ENCODE data around the gene ECT2. TPM values are rescaled to one million over a fixed set of nuclear protein-coding genes. Genes with fewer than 3 reads are reported as not detected.
"Not testable (repeated sequence)": the region's sequence is repeated elsewhere in the genome, so short reads cannot be mapped to it uniquely, and the experiment has no call there.

Gene ECT2
- total and polyA plus RNA-seq, 7 experiments from 2014 or later = 1.3 to 41.2 (median 1.9) TPM

DNA sequence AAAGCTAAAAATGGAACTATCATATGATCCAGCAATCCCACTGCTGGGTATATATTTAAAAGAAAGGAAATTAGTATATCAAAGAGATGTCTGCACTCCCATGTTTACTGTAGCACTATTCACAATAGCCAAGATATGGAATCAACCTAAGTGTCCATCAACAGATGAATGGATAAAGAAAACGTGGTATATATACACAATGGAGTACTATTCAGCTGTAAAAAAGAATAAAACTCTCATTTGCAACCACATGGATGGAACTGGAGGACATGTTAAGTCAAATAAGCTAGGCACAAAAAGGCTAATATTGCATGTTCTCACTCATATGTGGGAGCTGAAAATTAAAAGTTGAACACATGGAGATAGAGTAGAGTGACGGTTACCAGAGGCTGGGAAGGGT, 76.7 kb downstream of the ECT2 start:
- H3K27ac ChIP-seq (ENCODE audit: low read depth, low read length); POLR2A ChIA-PET; H3K4me3 Mint-ChIP-seq; H3K4me1 Mint-ChIP-seq; intact Hi-C loops (cut with micrococcal nuclease); CTCF ChIA-PET; H3K4me1 ChIP-seq (ENCODE audit: control insufficient read depth in 2 of 2, insufficient read depth in 2 of 2, low read length in 2 of 2); ATAC-seq; H3K9me3 ChIP-seq (ENCODE audit: control insufficient read depth in 2 of 3, low read length in 3 of 3); H3K36me3 ChIP-seq (ENCODE audit: control insufficient read depth in 2 of 3, insufficient read depth in 3 of 3, low read length in 3 of 3); H3K27me3 Mint-ChIP-seq; DNase-seq; H3K27me3 ChIP-seq (ENCODE audit: control insufficient read depth in 2 of 2, insufficient read depth in 2 of 2, low read length in 2 of 2); H3K27ac Mint-ChIP-seq; H3K4me3 ChIP-seq (ENCODE audit: low read length): not testable (repeated sequence)
- peaks cover 0 to 22% (median 5%) of the 10 kb centered on the region in 5 donors for H3K36me3 Mint-ChIP-seq
- peaks cover 2 to 20% (median 7%) of the 10 kb centered on the region in 11 donors for H3K9me3 Mint-ChIP-seq

DNA sequence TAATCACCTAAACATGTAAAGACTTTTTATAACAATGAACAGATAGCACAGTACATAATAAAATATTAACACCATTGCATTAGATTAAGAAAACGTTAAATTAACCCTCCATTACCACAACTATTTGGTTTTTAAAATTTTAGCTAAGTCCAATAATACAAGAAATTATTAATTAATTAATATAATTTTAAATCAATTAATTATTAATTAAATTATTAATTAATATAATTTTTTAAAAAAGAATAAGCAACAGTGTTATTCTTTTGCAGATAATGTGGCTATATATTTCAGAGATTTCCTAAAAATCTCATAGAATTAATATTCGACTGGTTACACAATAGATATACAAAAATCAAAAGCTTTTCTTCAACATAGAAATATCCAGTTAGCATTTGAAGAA, 82.5 kb downstream of the ECT2 start:
- intact Hi-C loops (cut with micrococcal nuclease) = no loop called here
- Mint-ChIP-seq H3K27me3 (peaks cover 5 to 13% (median 10%) of the 10 kb centered on the region in 5 donors), H3K4me3 (no peak overlapping the region), H3K36me3 (no peaks in the 10 kb centered on the region), H3K4me1 (no peaks in the 10 kb centered on the region), H3K27ac (no peak overlapping the region), H3K9me3 (no peaks in the 10 kb centered on the region)
- no peak overlapping the region for H3K27ac ChIP-seq (ENCODE audit: low read depth, low read length)
- no peak for ATAC-seq
- no peak overlapping the region for H3K4me3 ChIP-seq (ENCODE audit: low read length)
- no peaks in the 10 kb centered on the region for H3K9me3 ChIP-seq (ENCODE audit: control insufficient read depth in 2 of 3, low read length in 3 of 3)
- H3K27me3 ChIP-seq (ENCODE audit: control insufficient read depth in 2 of 2, insufficient read depth in 2 of 2, low read length in 2 of 2) = no peaks in the 10 kb centered on the region
- CTCF ChIA-PET = no interaction called here
- POLR2A ChIA-PET = no interaction called here
- no peaks in the 10 kb centered on the region for H3K4me1 ChIP-seq (ENCODE audit: control insufficient read depth in 2 of 2, insufficient read depth in 2 of 2, low read length in 2 of 2)
- DNase-seq = no peak
- no peaks in the 10 kb centered on the region for H3K36me3 ChIP-seq (ENCODE audit: control insufficient read depth in 2 of 3, insufficient read depth in 3 of 3, low read length in 3 of 3)

DNA sequence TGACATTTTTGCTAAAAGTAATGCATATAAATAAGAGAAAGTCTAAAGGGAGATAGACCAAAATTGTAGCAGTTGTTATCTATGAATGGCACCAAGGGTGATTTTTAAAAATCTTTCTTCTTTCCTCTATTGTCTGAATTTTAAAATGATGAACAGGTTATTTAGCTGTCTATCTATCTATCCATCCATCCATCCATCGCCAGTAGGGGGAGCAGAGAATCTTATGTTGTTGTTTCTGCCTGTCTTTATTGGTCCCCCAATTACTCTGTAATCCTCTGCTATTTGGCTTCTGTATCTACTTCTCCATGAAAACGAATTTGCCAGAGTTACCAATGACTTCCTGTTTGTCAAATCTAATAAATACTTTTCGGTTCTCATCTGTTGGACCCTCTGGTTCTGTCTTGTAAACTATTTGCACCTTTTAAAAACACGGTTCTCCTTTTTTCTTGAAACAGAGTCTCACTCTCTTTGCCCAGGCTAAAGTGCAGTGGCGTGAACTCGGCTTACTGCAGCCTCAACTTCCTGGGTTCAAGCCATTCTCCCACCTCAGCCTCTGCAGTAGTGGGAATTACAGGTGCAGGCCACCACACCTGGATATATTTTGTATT, 86.0 kb downstream of the ECT2 start:
- Histone ChIP-seq H3K4me3 (ENCODE audit: low read length) (no peak overlapping the region), H3K27me3 (ENCODE audit: control insufficient read depth in 2 of 2, insufficient read depth in 2 of 2, low read length in 2 of 2) (no peaks in the 10 kb centered on the region), H3K4me1 (ENCODE audit: control insufficient read depth in 2 of 2, insufficient read depth in 2 of 2, low read length in 2 of 2) (no peaks in the 10 kb centered on the region), H3K9me3 (ENCODE audit: control insufficient read depth in 2 of 3, low read length in 3 of 3) (no peaks in the 10 kb centered on the region), H3K27ac (ENCODE audit: low read depth, low read length) (no peak overlapping the region), H3K36me3 (ENCODE audit: control insufficient read depth in 2 of 3, insufficient read depth in 3 of 3, low read length in 3 of 3) (no peaks in the 10 kb centered on the region)
- H3K9me3 Mint-ChIP-seq = no peaks in the 10 kb centered on the region
- DNase-seq (no peak), ATAC-seq (no peak)
- no peak overlapping the region for H3K4me3 Mint-ChIP-seq
- H3K27ac Mint-ChIP-seq = no peak overlapping the region
- ChIA-PET POLR2A (no interaction called here), CTCF (no interaction called here)
- peaks cover 0 to 3% (median 0%) of the 10 kb centered on the region in 5 donors for H3K36me3 Mint-ChIP-seq
- intact Hi-C loops (cut with micrococcal nuclease) = no loop called here
- H3K4me1 Mint-ChIP-seq = no peaks in the 10 kb centered on the region
- H3K27me3 Mint-ChIP-seq = peaks cover 5 to 18% (median 11%) of the 10 kb centered on the region in 5 donors

DNA sequence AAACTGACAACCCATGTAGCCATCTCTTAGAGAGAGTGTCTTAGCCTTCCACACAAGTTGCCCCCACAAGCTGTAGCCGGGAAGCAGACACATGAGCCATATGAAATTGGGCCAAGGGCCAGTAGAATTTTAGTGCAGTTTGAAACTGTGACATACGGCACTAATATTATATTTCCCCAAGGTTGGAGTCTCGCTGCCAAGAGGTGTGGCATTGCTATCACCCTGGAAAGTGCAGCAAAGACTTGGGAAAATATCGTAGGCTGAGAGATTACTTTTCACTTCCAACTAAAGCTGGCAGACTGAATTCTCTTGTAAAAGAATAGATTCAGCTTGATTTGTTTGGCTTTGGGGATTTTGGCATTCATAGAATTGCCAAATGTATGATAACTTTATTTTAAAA, 89.2 kb downstream of the ECT2 start:
- POLR2A ChIA-PET = no interaction called here
- Histone ChIP-seq H3K27me3 (ENCODE audit: control insufficient read depth in 2 of 2, insufficient read depth in 2 of 2, low read length in 2 of 2) (no peaks in the 10 kb centered on the region), H3K36me3 (ENCODE audit: control insufficient read depth in 2 of 3, insufficient read depth in 3 of 3, low read length in 3 of 3) (no peaks in the 10 kb centered on the region), H3K27ac (ENCODE audit: low read depth, low read length) (no peak overlapping the region), H3K9me3 (ENCODE audit: control insufficient read depth in 2 of 3, low read length in 3 of 3) (no peaks in the 10 kb centered on the region), H3K4me1 (ENCODE audit: control insufficient read depth in 2 of 2, insufficient read depth in 2 of 2, low read length in 2 of 2) (no peaks in the 10 kb centered on the region), H3K4me3 (ENCODE audit: low read length) (no peak overlapping the region)
- Mint-ChIP-seq H3K4me3 (no peak overlapping the region), H3K27me3 (peaks cover 5 to 24% (median 19%) of the 10 kb centered on the region in 5 donors), H3K9me3 (no peaks in the 10 kb centered on the region), H3K36me3 (peaks cover 0 to 3% (median 0%) of the 10 kb centered on the region in 5 donors), H3K4me1 (no peaks in the 10 kb centered on the region), H3K27ac (no peak overlapping the region)
- DNase-seq (no peak), ATAC-seq (no peak)
- CTCF ChIA-PET = no interaction called here
- intact Hi-C loops (cut with micrococcal nuclease) = no loop called here

DNA sequence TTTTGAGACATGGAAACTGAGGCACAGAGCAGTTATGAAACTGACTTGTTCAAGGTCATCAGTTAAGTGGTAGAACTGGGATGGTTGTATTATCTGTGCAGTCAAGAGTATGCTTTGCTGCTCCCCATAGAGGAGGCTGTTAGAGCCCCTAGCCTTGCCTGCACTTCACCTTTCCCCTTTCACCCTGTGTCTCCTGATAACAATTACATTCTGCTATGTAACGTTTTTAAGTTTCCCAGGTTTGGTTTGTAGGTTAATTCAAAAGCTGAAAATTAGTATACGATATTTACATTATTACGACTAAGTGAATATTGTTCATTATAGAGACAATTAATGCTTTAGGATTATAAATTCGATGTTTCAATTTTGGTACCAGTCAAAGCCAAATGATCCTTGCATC, 89.9 kb downstream of the ECT2 start:
- DNase-seq (no peak), ATAC-seq (no peak)
- POLR2A ChIA-PET = no interaction called here
- intact Hi-C loops (cut with micrococcal nuclease) = no loop called here
- Histone ChIP-seq H3K4me1 (ENCODE audit: control insufficient read depth in 2 of 2, insufficient read depth in 2 of 2, low read length in 2 of 2) (no peaks in the 10 kb centered on the region), H3K27me3 (ENCODE audit: control insufficient read depth in 2 of 2, insufficient read depth in 2 of 2, low read length in 2 of 2) (no peaks in the 10 kb centered on the region), H3K36me3 (ENCODE audit: control insufficient read depth in 2 of 3, insufficient read depth in 3 of 3, low read length in 3 of 3) (no peaks in the 10 kb centered on the region), H3K27ac (ENCODE audit: low read depth, low read length) (no peak overlapping the region), H3K4me3 (ENCODE audit: low read length) (no peak overlapping the region), H3K9me3 (ENCODE audit: control insufficient read depth in 2 of 3, low read length in 3 of 3) (no peaks in the 10 kb centered on the region)
- Mint-ChIP-seq H3K36me3 (peaks cover 0 to 3% (median 0%) of the 10 kb centered on the region in 5 donors), H3K4me3 (no peak overlapping the region), H3K9me3 (no peaks in the 10 kb centered on the region), H3K27me3 (peaks cover 5 to 24% (median 21%) of the 10 kb centered on the region in 5 donors), H3K4me1 (no peaks in the 10 kb centered on the region), H3K27ac (no peak overlapping the region)
- CTCF ChIA-PET = no interaction called here

DNA sequence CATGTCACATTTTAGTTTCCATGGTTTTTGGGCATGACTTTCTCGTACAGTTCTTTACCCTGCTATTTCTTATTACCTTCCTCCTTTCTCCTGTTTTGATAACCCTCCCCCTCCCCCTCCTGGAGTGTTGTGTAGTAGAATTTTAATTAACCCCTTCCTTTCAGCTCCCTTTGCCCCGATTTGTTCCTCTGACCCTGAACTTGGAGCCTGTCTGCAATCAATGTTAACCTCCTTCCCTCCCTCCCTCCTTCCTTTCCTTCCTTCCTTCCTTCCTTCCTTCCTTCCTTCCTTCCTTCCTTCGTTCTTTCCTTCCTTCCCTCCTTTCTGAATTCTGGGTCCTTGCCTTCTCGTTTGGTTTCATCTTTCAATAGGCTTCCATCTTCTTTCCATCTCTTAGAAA, 90.4 kb downstream of the ECT2 start:
- no peak overlapping the region for H3K27ac Mint-ChIP-seq
- Histone ChIP-seq H3K27ac (ENCODE audit: low read depth, low read length) (no peak overlapping the region), H3K9me3 (ENCODE audit: control insufficient read depth in 2 of 3, low read length in 3 of 3) (no peaks in the 10 kb centered on the region), H3K27me3 (ENCODE audit: control insufficient read depth in 2 of 2, insufficient read depth in 2 of 2, low read length in 2 of 2) (no peaks in the 10 kb centered on the region), H3K4me1 (ENCODE audit: control insufficient read depth in 2 of 2, insufficient read depth in 2 of 2, low read length in 2 of 2) (no peaks in the 10 kb centered on the region), H3K4me3 (ENCODE audit: low read length) (no peak overlapping the region), H3K36me3 (ENCODE audit: control insufficient read depth in 2 of 3, insufficient read depth in 3 of 3, low read length in 3 of 3) (no peaks in the 10 kb centered on the region)
- ChIA-PET POLR2A (no interaction called here), CTCF (no interaction called here)
- intact Hi-C loops (cut with micrococcal nuclease) = no loop called here
- H3K36me3 Mint-ChIP-seq = peaks cover 0 to 3% (median 0%) of the 10 kb centered on the region in 5 donors
- ATAC-seq (no peak), DNase-seq (no peak)
- H3K4me3 Mint-ChIP-seq = no peak overlapping the region
- no peaks in the 10 kb centered on the region for H3K9me3 Mint-ChIP-seq
- peaks cover 5 to 22% (median 20%) of the 10 kb centered on the region in 5 donors for H3K27me3 Mint-ChIP-seq
- no peaks in the 10 kb centered on the region for H3K4me1 Mint-ChIP-seq

DNA sequence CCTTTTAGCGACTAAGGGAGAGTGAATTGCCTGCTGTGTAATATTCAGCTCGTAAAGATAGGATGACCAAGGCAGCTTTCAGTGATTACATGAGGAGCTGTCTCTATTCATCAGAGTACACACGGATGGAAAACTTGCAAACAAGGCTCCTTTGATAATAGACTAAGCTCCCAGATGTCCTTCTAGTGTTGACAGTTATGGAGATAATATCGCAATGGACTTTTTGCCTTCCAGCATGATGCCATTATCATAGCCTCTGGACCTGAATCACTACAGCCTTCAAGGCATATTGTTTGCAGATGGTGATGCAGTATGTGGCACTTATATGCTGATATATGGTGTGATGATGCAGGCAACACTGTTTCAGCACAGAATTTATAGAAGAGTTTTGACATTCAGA, 93.9 kb downstream of the ECT2 start:
- no peak overlapping the region for H3K27ac ChIP-seq (ENCODE audit: low read depth, low read length)
- no peaks in the 10 kb centered on the region for H3K4me1 ChIP-seq (ENCODE audit: control insufficient read depth in 2 of 2, insufficient read depth in 2 of 2, low read length in 2 of 2)
- CTCF ChIA-PET = no interaction called here
- POLR2A ChIA-PET = no interaction called here
- no peaks in the 10 kb centered on the region for H3K27me3 ChIP-seq (ENCODE audit: control insufficient read depth in 2 of 2, insufficient read depth in 2 of 2, low read length in 2 of 2)
- Mint-ChIP-seq H3K27ac (no peak overlapping the region), H3K27me3 (peaks cover 8 to 41% (median 16%) of the 10 kb centered on the region in 5 donors), H3K4me1 (peaks cover 0 to 4% (median 0%) of the 10 kb centered on the region in 7 donors), H3K4me3 (no peak overlapping the region), H3K9me3 (no peaks in the 10 kb centered on the region), H3K36me3 (peaks cover 0 to 3% (median 0%) of the 10 kb centered on the region in 5 donors)
- no peaks in the 10 kb centered on the region for H3K36me3 ChIP-seq (ENCODE audit: control insufficient read depth in 2 of 3, insufficient read depth in 3 of 3, low read length in 3 of 3)
- intact Hi-C loops (cut with micrococcal nuclease) = no loop called here
- no peaks in the 10 kb centered on the region for H3K9me3 ChIP-seq (ENCODE audit: control insufficient read depth in 2 of 3, low read length in 3 of 3)
- H3K4me3 ChIP-seq (ENCODE audit: low read length) = no peak overlapping the region
- no peak for ATAC-seq
- DNase-seq = no peak

All from naive thymus-derived CD4-positive, alpha-beta T cell (primary cell).